K562 (cell line): ENCODE data around the gene LMX1B. TPM values are rescaled to one million over a fixed set of nuclear protein-coding genes. Genes with fewer than 3 reads are reported as not detected.

ENCODE experiments used
- CCNT2 ChIP-seq: IDR thresholded peaks from 2 replicates; pipeline ENCODE4 v1.6.1; 2011; ENCODE audit warnings: borderline replicate concordance, low read depth, mild to moderate bottlenecking, moderate library complexity, mixed read lengths, low read length; ENCODE audit not compliant: insufficient read length; ENCODE audit errors: extremely low read depth
- HMGXB4 ChIP-seq: sonication (generic); formaldehyde crosslinking; IDR thresholded peaks from 2 replicates; pipeline ENCODE4 v1.8.1; 2023; ENCODE audit warnings: mild to moderate bottlenecking, missing genetic modification reagents
- HNRNPLL ChIP-seq: fragments of 200-400 bp; formaldehyde crosslinking; IDR thresholded peaks from 2 replicates; pipeline ENCODE4 v1.6.1; 2017; ENCODE audit warnings: low read length, low read depth, mild to moderate bottlenecking; ENCODE audit not compliant: poor library complexity, severe bottlenecking
- IFI16 ChIP-seq: fragments of 250-450 bp; sonication (Bioruptor Pico); IDR thresholded peaks from 2 replicates; pipeline ENCODE4 v2.1.2; 2022; ENCODE audit warnings: mild to moderate bottlenecking, inconsistent platforms
- ZNF280B ChIP-seq: fragments of 250-450 bp; sonication (Bioruptor Pico); IDR thresholded peaks from 2 replicates; pipeline ENCODE4 v1.5.1; 2021; ENCODE audit warnings: mild to moderate bottlenecking
- polyA plus RNA-seq, 8 experiments: library from polyadenylated mRNA; depleted of rRNA in 4 of 8; stranded (reverse) in 5 of 8; unstranded in 3 of 8; fragments of >200 nt; fragmentation: Nextera tagmentation in 2 of 8; fragmentation: Illumina TruSeq in 1 of 8; extraction: Ambion mirVana in 2 of 8; extraction: Trizol in 1 of 8; gene quantifications; 2 replicates each; pipeline versions ENCODE4 v1.2.1 to v1.2.3, GENCODE V29; 2011 to 2014; ENCODE audit warnings: inconsistent platforms in 1 of 8, missing spikeins in 1 of 8
- total RNA-seq, 7 experiments: library from RNA; depleted of rRNA in 6 of 7; stranded (reverse); fragments of >200 nt in 6 of 7; fragmentation: Illumina TruSeq in 2 of 7; extraction: Trizol in 2 of 7; gene quantifications; 2 replicates each; pipeline versions ENCODE4 v1.2.1 to v1.2.3, GENCODE V29; 2011 to 2021; ENCODE audit warnings: low replicate concordance in 1 of 7

Gene LMX1B
- total and polyA plus RNA-seq, 9 of the 15 experiments (the other 6 are each of a cell fraction or from before 2014, with no cell fraction given) = not detected

DNA sequence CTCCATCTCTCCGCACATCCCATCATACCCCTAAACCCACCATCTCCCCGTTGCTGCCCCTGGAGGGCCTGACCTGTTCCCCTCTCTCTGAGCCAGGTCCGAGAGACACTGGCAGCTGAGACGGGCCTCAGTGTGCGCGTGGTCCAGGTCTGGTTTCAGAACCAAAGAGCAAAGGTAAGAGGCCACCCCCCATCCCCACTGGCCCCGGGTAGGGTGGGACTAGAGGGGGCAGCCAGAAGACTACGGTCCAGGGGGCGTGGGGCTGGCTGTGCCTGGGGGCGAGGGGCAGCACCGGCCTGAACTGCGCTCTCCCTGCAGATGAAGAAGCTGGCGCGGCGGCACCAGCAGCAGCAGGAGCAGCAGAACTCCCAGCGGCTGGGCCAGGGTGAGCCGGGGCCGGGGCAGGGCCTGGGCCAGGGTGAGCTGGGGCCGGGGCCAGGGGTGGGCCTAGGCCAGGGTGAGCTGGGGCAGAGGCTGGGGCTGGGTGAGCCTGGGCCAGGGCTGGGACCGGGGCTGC is 79.8 kb downstream of the LMX1B start (continued):
- TF ChIP-seq HMGXB4 (CRISPR knock-in tag) = no peak
- TF ChIP-seq CCNT2 = no peak
- TF ChIP-seq IFI16 (CRISPR knock-in tag) = no peak
- no peak for TF ChIP-seq HNRNPLL
- TF ChIP-seq ZNF280B (CRISPR knock-in tag) = no peak
